SK-N-SH treated with all-trans-retinoic acid at 6 μM for 48 hours (cell line): Measurements from ENCODE around the gene SMAD3.

Source experiments
- ATAC-seq: fragments of 200-7000 bp; cut with Tn5 transposase; 3 replicates; pipeline ENCODE4 v1.9.1; 2020; ENCODE audit warnings: mild to moderate bottlenecking, moderate library complexity
- CREB5 ChIP-seq: fragments of 250-450 bp; sonication (Bioruptor Pico); IDR thresholded peaks from 2 replicates; pipeline ENCODE4 v1.5.1; 2020; ENCODE audit warnings: low read depth, mild to moderate bottlenecking, moderate library complexity
- CSDC2 ChIP-seq: fragments of 250-450 bp; sonication (Bioruptor Pico); IDR thresholded peaks from 2 replicates; pipeline ENCODE4 v1.5.0; 2020; ENCODE audit warnings: mild to moderate bottlenecking, moderate library complexity
- CSRNP3 ChIP-seq: fragments of 250-450 bp; sonication (Bioruptor Pico); IDR thresholded peaks from 2 replicates; pipeline ENCODE4 v1.5.1; 2021; ENCODE audit warnings: mild to moderate bottlenecking, moderate library complexity
- ESRRG ChIP-seq: fragments of 250-450 bp; sonication (Bioruptor Pico); IDR thresholded peaks from 2 replicates; pipeline ENCODE4 v1.6.1; 2021; ENCODE audit warnings: mild to moderate bottlenecking
- GLIS3 ChIP-seq: fragments of 250-450 bp; sonication (Bioruptor Pico); IDR thresholded peaks from 2 replicates; pipeline ENCODE4 v1.5.0; 2020; ENCODE audit warnings: mild to moderate bottlenecking, moderate library complexity
- ISL1 ChIP-seq: fragments of 250-450 bp; sonication (Bioruptor Pico); IDR thresholded peaks from 2 replicates; pipeline ENCODE4 v2.1.2; 2022; ENCODE audit warnings: mild to moderate bottlenecking, moderate library complexity
- OSR1 ChIP-seq: fragments of 250-450 bp; sonication (Bioruptor Pico); IDR thresholded peaks from 2 replicates; pipeline ENCODE4 v1.8.0; 2022; ENCODE audit warnings: moderate library complexity, mild to moderate bottlenecking, inconsistent platforms
- PATZ1 ChIP-seq: fragments of 250-450 bp; sonication (Bioruptor Pico); IDR thresholded peaks from 2 replicates; pipeline ENCODE4 v1.8.0; 2020; ENCODE audit warnings: mild to moderate bottlenecking, moderate library complexity, borderline replicate concordance
- POU6F1 ChIP-seq: fragments of 250-450 bp; sonication (Bioruptor Pico); IDR thresholded peaks from 2 replicates; pipeline ENCODE4 v1.8.0; 2021; ENCODE audit warnings: low read depth, mild to moderate bottlenecking, moderate library complexity, borderline replicate concordance
- PPARA ChIP-seq: fragments of 250-450 bp; sonication (Bioruptor Pico); IDR thresholded peaks from 2 replicates; pipeline ENCODE4 v1.5.0; 2020; ENCODE audit warnings: mild to moderate bottlenecking, borderline replicate concordance
- RARB ChIP-seq: fragments of 250-450 bp; sonication (Bioruptor Pico); IDR thresholded peaks from 2 replicates; pipeline ENCODE4 v1.8.0; 2021; ENCODE audit warnings: mild to moderate bottlenecking, moderate library complexity
- SNAI2 ChIP-seq: fragments of 250-450 bp; sonication (Bioruptor Pico); IDR thresholded peaks from 2 replicates; pipeline ENCODE4 v1.5.0; 2020; ENCODE audit warnings: mild to moderate bottlenecking, moderate library complexity
- TCF4 ChIP-seq: fragments of 250-450 bp; sonication (Bioruptor Pico); IDR thresholded peaks from 2 replicates; pipeline ENCODE4 v1.8.0; 2021; ENCODE audit warnings: mild to moderate bottlenecking, moderate library complexity, borderline replicate concordance
- TOX ChIP-seq: fragments of 250-450 bp; sonication (Bioruptor Pico); IDR thresholded peaks from 2 replicates; pipeline ENCODE4 v1.8.0; 2021; ENCODE audit warnings: mild to moderate bottlenecking, moderate library complexity, borderline replicate concordance
- TSHZ2 ChIP-seq: fragments of 250-450 bp; sonication (Bioruptor Pico); IDR thresholded peaks from 2 replicates; pipeline ENCODE4 v1.5.0; 2020; ENCODE audit warnings: mild to moderate bottlenecking, moderate library complexity
- ZC3H10 ChIP-seq: fragments of 250-450 bp; sonication (Bioruptor Pico); IDR thresholded peaks from 2 replicates; pipeline ENCODE4 v1.5.1; 2021; ENCODE audit warnings: mild to moderate bottlenecking, moderate library complexity
- ZFP3 ChIP-seq: fragments of 250-450 bp; sonication (Bioruptor Pico); IDR thresholded peaks from 2 replicates; pipeline ENCODE4 v1.5.0; 2020; ENCODE audit warnings: mild to moderate bottlenecking, moderate library complexity
- ZFP30 ChIP-seq: fragments of 450-650 bp; formaldehyde crosslinking; IDR thresholded peaks from 2 replicates; pipeline ENCODE4 v1.5.0; 2022; ENCODE audit warnings: mild to moderate bottlenecking, moderate library complexity
- ZNF565 ChIP-seq: fragments of 450-650 bp; formaldehyde crosslinking; conservative IDR thresholded peaks from 2 replicates; pipeline ENCODE4 v1.5.0; 2020; ENCODE audit warnings: low read depth, mild to moderate bottlenecking, moderate library complexity
- ZNF70 ChIP-seq: fragments of 450-650 bp; formaldehyde crosslinking; IDR thresholded peaks from 2 replicates; pipeline ENCODE4 v1.5.0; 2020; ENCODE audit warnings: mild to moderate bottlenecking, moderate library complexity

SMAD3 gene

GRCh38 chr15:67232591-67232990 lies 167.2 kb downstream of the SMAD3 start:
- TF ChIP-seq ESRRG (no peak), RARB (CRISPR knock-in tag) (no peak), PATZ1 (CRISPR knock-in tag) (no peak), ZFP30 (CRISPR knock-in tag) (no peak), CSRNP3 (CRISPR knock-in tag) (no peak), TSHZ2 (CRISPR knock-in tag) (no peak), POU6F1 (CRISPR knock-in tag) (no peak), ZFP3 (CRISPR knock-in tag) (no peak), SNAI2 (no peak)

GRCh38 chr15:67240235-67241131 lies 175.1 kb downstream of the SMAD3 start:
- TF ChIP-seq GLIS3 (CRISPR knock-in tag) (no peak), TCF4 (CRISPR knock-in tag) (no peak), ZC3H10 (no peak), ZNF565 (no peak), ZNF70 (no peak), CSDC2 (no peak), CREB5 (CRISPR knock-in tag) (no peak), PPARA (CRISPR knock-in tag) (no peak), ISL1 (CRISPR knock-in tag) (no peak), ZFP3 (CRISPR knock-in tag) (no peak), PATZ1 (CRISPR knock-in tag) (no peak), TOX (CRISPR knock-in tag) (no peak), POU6F1 (CRISPR knock-in tag) (no peak), ESRRG (no peak), OSR1 (CRISPR knock-in tag) (no peak), CSRNP3 (CRISPR knock-in tag) (no peak)
- peak; percentile 73 for ATAC-seq

More at GRCh38 chr15:67232591-67232990, 167.2 kb downstream of the SMAD3 start:
- ATAC-seq, result no peak
